ENCODE measurements around the gene THEM4.

Gene THEM4

DNA sequence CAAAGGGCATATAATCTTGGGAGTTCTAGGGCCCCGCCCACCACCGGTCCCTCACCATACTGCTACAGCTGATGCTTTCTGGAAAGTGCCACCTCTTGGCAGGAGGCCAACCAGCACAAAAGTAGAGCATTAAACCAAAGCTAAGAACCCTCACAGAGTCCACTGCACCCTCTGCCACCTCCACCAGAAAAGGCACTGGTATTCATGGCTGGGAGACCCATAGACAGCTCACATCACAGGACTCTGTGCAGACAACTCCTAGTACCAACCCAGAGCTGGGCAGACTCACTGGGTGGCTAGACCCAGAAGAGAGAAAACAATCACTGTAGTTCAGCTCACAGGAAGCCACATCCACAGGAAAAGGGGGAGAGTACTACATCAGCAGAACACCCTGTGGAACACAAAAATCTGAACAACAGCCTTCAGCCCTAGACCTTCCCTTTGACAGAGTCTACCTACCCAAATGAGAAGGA is 10.8 kb downstream of the THEM4 start:
- Histone ChIP-seq H3K27me3 (ENCODE audit: insufficient read depth, poor library complexity, severe bottlenecking) (no peaks in the 10 kb centered on the region), H3K4me3 (ENCODE audit: severe bottlenecking) (no peak overlapping the region), H3K27ac (ENCODE audit: poor library complexity, severe bottlenecking) (no peak overlapping the region), H3K36me3 (ENCODE audit: low read depth) (peaks cover 19% of the 10 kb centered on the region), H3K4me1 (ENCODE audit: insufficient read depth, poor library complexity, severe bottlenecking) (peaks cover 8% of the 10 kb centered on the region), H3K9me3 (ENCODE audit: severe bottlenecking) (peaks cover 11% of the 10 kb centered on the region)
- DNase-seq (ENCODE audit: low spot score) (no peak), ATAC-seq (ENCODE audit: low read depth) (no peak)
- TF ChIP-seq, protein P1, sequence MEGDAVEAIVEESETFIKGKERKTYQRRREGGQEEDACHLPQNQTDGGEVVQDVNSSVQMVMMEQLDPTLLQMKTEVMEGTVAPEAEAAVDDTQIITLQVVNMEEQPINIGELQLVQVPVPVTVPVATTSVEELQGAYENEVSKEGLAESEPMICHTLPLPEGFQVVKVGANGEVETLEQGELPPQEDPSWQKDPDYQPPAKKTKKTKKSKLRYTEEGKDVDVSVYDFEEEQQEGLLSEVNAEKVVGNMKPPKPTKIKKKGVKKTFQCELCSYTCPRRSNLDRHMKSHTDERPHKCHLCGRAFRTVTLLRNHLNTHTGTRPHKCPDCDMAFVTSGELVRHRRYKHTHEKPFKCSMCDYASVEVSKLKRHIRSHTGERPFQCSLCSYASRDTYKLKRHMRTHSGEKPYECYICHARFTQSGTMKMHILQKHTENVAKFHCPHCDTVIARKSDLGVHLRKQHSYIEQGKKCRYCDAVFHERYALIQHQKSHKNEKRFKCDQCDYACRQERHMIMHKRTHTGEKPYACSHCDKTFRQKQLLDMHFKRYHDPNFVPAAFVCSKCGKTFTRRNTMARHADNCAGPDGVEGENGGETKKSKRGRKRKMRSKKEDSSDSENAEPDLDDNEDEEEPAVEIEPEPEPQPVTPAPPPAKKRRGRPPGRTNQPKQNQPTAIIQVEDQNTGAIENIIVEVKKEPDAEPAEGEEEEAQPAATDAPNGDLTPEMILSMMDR (IDR thresholded peaks at IDR 0.05; ENCODE audit: poor library complexity, severe bottlenecking) = no peak

DNA sequence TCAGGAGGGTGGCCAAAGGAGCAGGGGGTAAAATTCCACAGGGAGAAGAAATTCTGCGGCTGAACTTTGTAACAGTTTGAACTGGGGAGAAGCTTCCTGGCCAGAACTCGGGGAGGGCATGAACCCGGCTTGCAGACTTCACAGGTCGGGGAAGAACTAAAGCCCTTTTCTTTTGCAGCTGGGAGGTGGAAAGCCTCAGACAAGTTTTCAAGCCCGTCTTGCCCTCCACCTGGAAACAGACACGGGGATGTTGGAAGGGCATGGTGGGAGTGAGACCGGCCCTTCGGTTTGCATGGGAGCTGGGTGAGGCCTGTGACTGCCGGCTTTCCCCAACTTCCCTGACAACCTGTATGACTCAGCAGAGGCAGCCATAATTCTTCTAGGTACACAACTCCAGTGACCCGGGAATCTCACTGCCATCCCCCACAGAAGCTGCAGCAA is 11.3 kb downstream of the THEM4 start:
- DNase-seq (ENCODE audit: low spot score) = no peak
- H3K4me3 ChIP-seq (ENCODE audit: severe bottlenecking) = no peak overlapping the region
- H3K9me3 ChIP-seq (ENCODE audit: severe bottlenecking) = peaks cover 11% of the 10 kb centered on the region
- no peaks in the 10 kb centered on the region for H3K27me3 ChIP-seq (ENCODE audit: insufficient read depth, poor library complexity, severe bottlenecking)
- peaks cover 19% of the 10 kb centered on the region for H3K36me3 ChIP-seq (ENCODE audit: low read depth)
- H3K4me1 ChIP-seq (ENCODE audit: insufficient read depth, poor library complexity, severe bottlenecking) = peaks cover 8% of the 10 kb centered on the region
- H3K27ac ChIP-seq (ENCODE audit: poor library complexity, severe bottlenecking) = no peak overlapping the region
- TF ChIP-seq, protein P1 (IDR thresholded peaks at IDR 0.05; ENCODE audit: poor library complexity, severe bottlenecking) = no peak
- no peak for ATAC-seq (ENCODE audit: low read depth)

DNA sequence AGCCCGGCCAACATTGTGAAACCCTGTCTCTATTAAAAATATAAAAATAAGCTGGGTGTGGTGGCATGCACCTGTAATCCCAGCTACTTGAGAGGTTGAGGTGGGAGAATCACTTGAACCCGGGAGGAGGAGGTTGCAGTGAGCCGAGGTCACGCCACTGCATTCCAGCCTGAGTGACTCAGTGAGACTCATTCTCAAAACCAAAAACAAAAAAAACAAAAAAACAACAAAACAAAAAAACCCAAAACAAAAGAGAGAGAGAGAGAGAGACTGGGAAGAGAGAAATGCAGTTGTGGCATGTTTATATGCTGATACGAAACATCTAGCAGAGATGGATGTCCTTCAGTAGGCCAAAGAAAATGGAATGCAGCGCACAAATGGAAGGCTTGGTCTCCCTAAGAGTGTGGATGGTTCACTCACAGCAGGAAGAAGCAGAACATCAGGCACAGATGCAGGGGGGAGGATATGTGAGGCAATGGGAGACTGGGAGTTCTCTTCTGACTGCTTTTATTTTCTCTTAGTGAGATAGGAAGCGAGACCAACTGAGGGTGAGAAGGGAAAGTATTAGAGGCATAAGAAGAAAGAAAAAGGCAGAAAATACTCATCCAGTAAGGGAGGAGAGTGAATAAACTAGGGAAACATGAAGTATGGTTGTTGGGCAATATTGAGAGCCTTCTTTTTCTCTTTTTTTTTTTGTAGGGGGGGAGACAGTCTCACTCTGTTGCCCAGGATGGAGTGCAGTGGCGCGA is 16.0 kb downstream of the THEM4 start:
- no peak overlapping the region for H3K4me3 ChIP-seq (ENCODE audit: severe bottlenecking)
- no peaks in the 10 kb centered on the region for H3K27me3 ChIP-seq (ENCODE audit: insufficient read depth, poor library complexity, severe bottlenecking)
- ATAC-seq (ENCODE audit: low read depth) = no peak
- TF ChIP-seq, protein P1 (IDR thresholded peaks at IDR 0.05; ENCODE audit: poor library complexity, severe bottlenecking) = no peak
- no peak for DNase-seq (ENCODE audit: low spot score)
- H3K9me3 ChIP-seq (ENCODE audit: severe bottlenecking) = no peaks in the 10 kb centered on the region
- H3K36me3 ChIP-seq (ENCODE audit: low read depth) = peaks cover 25% of the 10 kb centered on the region
- peaks cover 1% of the 10 kb centered on the region for H3K4me1 ChIP-seq (ENCODE audit: insufficient read depth, poor library complexity, severe bottlenecking)
- H3K27ac ChIP-seq (ENCODE audit: poor library complexity, severe bottlenecking) = no peak overlapping the region

DNA sequence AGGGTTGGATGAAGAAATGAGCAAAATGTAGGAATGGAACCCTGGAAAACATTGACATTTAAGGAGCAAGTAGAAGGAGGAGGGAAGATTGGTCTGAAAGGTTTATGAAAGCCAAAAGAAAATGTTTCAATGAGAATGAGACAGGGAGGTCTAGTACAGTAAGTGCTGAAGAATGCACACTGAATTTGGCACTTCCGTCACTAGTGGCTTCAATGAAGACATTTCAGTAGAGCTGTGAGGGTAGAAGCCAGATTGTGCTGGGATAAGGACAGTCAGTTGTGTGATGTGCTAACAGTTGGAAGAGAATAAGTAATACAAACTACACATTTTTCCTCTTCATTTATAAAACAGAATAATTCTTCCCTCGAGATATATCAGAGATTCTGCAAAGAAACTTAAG is 17.1 kb downstream of the THEM4 start:
- H3K36me3 ChIP-seq (ENCODE audit: low read depth) = peaks cover 35% of the 10 kb centered on the region
- H3K9me3 ChIP-seq (ENCODE audit: severe bottlenecking) = no peaks in the 10 kb centered on the region
- no peak for ATAC-seq (ENCODE audit: low read depth)
- no peak for DNase-seq (ENCODE audit: low spot score)
- peaks cover 12% of the 10 kb centered on the region for H3K4me1 ChIP-seq (ENCODE audit: insufficient read depth, poor library complexity, severe bottlenecking)
- H3K27ac ChIP-seq (ENCODE audit: poor library complexity, severe bottlenecking) = no peak overlapping the region
- TF ChIP-seq, protein P1 (IDR thresholded peaks at IDR 0.05; ENCODE audit: poor library complexity, severe bottlenecking) = no peak
- no peak overlapping the region for H3K4me3 ChIP-seq (ENCODE audit: severe bottlenecking)
- no peaks in the 10 kb centered on the region for H3K27me3 ChIP-seq (ENCODE audit: insufficient read depth, poor library complexity, severe bottlenecking)

DNA sequence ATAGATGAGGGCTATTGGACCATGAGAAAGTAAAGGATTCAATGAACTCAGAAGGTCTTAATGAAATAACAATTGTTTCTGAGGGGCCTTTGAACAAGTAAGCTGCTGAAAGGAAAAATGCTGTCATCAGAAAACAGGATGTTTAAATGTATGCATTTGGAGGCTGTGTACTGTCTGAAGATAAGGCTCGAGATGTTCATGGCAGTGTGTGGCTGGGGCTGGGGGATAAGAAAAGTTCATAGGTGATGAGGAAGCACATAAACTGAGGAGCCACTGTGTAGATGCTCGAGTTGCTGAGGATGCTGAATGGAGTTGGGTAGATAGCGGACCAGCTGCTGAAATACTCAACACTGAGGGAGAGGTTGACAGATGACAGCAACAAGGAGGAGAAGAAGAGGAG is 17.8 kb downstream of the THEM4 start:
- peaks cover 16% of the 10 kb centered on the region for H3K4me1 ChIP-seq (ENCODE audit: insufficient read depth, poor library complexity, severe bottlenecking)
- peaks cover 35% of the 10 kb centered on the region for H3K36me3 ChIP-seq (ENCODE audit: low read depth)
- DNase-seq (ENCODE audit: low spot score) (no peak), ATAC-seq (ENCODE audit: low read depth) (no peak)
- no peak overlapping the region for H3K4me3 ChIP-seq (ENCODE audit: severe bottlenecking)
- H3K9me3 ChIP-seq (ENCODE audit: severe bottlenecking) = no peaks in the 10 kb centered on the region
- H3K27ac ChIP-seq (ENCODE audit: poor library complexity, severe bottlenecking) = no peak overlapping the region
- TF ChIP-seq, protein P1 (IDR thresholded peaks at IDR 0.05; ENCODE audit: poor library complexity, severe bottlenecking) = no peak
- no peaks in the 10 kb centered on the region for H3K27me3 ChIP-seq (ENCODE audit: insufficient read depth, poor library complexity, severe bottlenecking)

All from RWPE2 (cell line).